HL-60 (cell line): ENCODE measurements around the gene IL5.

Source experiments
- CTCF ChIP-seq: IDR thresholded peaks from one replicate; pipeline ENCODE4 v1.5.1; 2011; ENCODE audit warnings: low read length, control low read depth, inconsistent platforms; ENCODE audit not compliant: insufficient read depth
- POLR2AphosphoS5 ChIP-seq: IDR thresholded peaks from 2 replicates; pipeline ENCODE4 v1.6.1; 2012; ENCODE audit warnings: low read depth
- REST ChIP-seq: IDR thresholded peaks from 2 replicates; pipeline ENCODE4 v1.6.1; 2012; ENCODE audit warnings: low read depth; ENCODE audit not compliant: insufficient replicate concordance

- TF ChIP-seq CTCF (no peak), POLR2AphosphoS5 (no peak), REST (no peak)
These were observed 14.3 kb downstream of the IL5 start for GRCh38 chr5:132528866-132529634.
